Aorta (tissue), 5 donors: Measurements from ENCODE around the gene SNAPIN. TPM values are rescaled to one million over a fixed set of nuclear protein-coding genes. Genes with fewer than 3 reads are reported as not detected.
A peak's percentile ranks its signal among the peaks of the same experiment; 100 is the strongest.

Source experiments
- ATAC-seq: fragments of 200-7000 bp; cut with Tn5 transposase; one replicate; pipeline ENCODE4 v1.9.1; 2022; ENCODE audit warnings: moderate library complexity; ENCODE audit not compliant: low FRiP score
- DNase-seq, 2 donors: peaks; one replicate each; pipeline ENCODE4 v3.0.0-alpha.2; 2020
- H3K27ac ChIP-seq, 2 donors: one replicate each; pipeline ENCODE4 v1.5.1; 2013; ENCODE audit warnings: low read length in 2 of 2, mild to moderate bottlenecking in 2 of 2, moderate library complexity in 2 of 2, control low read depth in 1 of 2, inconsistent platforms in 1 of 2, low read depth in 1 of 2
- H3K27me3 ChIP-seq, 2 donors: one replicate each; pipeline ENCODE4 v1.6.1; 2013; ENCODE audit warnings: control low read depth in 1 of 2, low read length in 1 of 2, mild to moderate bottlenecking in 1 of 2, moderate library complexity in 1 of 2; ENCODE audit not compliant: insufficient read depth in 2 of 2, control insufficient read depth in 1 of 2
- H3K36me3 ChIP-seq, 2 donors: one replicate each; pipeline ENCODE4 v1.6.1; 2013; ENCODE audit warnings: control low read depth in 1 of 2, low read length in 1 of 2, mild to moderate bottlenecking in 1 of 2; ENCODE audit not compliant: insufficient read depth in 2 of 2, control insufficient read depth in 1 of 2
- H3K4me1 ChIP-seq, 2 donors: one replicate each; pipeline ENCODE4 v1.6.1; 2013; ENCODE audit warnings: low read length in 2 of 2, control low read depth in 1 of 2, mild to moderate bottlenecking in 1 of 2, moderate library complexity in 1 of 2; ENCODE audit not compliant: insufficient read depth in 2 of 2, control insufficient read depth in 1 of 2
- H3K4me3 ChIP-seq, 2 donors: one replicate each; pipeline ENCODE4 v1.5.1; 2013; ENCODE audit warnings: low read length in 2 of 2, control low read depth in 1 of 2, mild to moderate bottlenecking in 1 of 2
- H3K9me3 ChIP-seq: one replicate; pipeline ENCODE4 v1.6.1; 2013; ENCODE audit warnings: mild to moderate bottlenecking, low read length; ENCODE audit not compliant: control insufficient read depth
- WGBS, 2 donors: extraction: QIAGEN DNeasy Blood & Tissue Kit; methylation state at CpG; one replicate each; pipeline ENCODE4 v1.1.7; 2013; 5-methylcytosine and 5-hydroxymethylcytosine counted together
- intact Hi-C, 2 donors: fragments of 100-400 bp; cut with DNase I; formaldehyde crosslinking; loops; one replicate each; pipeline versions ENCODE4 v1.14.2 to v1.15.0; 2022
- polyA plus RNA-seq, 2 donors: library from polyadenylated mRNA; stranded (reverse); fragments of 200-250 nt; gene quantifications; one replicate each; pipeline ENCODE4 v1.2.3, GENCODE V29; 2013
- total RNA-seq, 2 donors: library from RNA; stranded (reverse); fragmentation: NEBNext Ultra II Directional; extraction: Animal tissue kit (Norgen Biotek cat#: 25700); gene quantifications; one replicate each; pipeline ENCODE4 v1.2.1, GENCODE V29; 2021
- donor health status: healthy with polysubstance abuse.
- donor health status: Bipolar disorder and iron deficiency.
- donor health status: DM: no; HTN: no; CAD: no.
- donor health status: DM: no; HTN: no; CAD: no.
- donor health status: DM: yes; HTN: yes; CAD: no.

Gene SNAPIN
- total and polyA plus RNA-seq, 4 donors, result 30.4 to 55.6 (median 44.0) TPM

DNA sequence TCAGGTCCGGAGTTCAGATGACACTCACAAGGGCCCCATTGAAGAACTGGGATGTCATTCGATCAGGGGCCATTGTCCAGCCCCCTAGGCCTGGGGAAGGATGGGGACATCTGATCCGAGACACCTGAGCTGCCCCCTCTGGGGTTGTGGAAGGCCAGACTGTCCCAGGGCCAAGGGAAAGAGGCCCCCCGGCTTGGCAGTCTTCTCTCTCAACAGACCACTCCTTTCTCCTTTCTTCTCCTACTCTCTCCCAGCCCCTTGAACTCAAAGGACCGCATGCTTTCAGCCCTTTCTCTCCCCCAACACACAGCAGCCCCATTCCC, 29.2 kb upstream of the SNAPIN start:
- no peak for ATAC-seq
- Histone ChIP-seq H3K36me3 (no peaks in the 10 kb centered on the region), H3K4me1 (no peaks in the 10 kb centered on the region), H3K9me3 (no peaks in the 10 kb centered on the region), H3K27ac (no peak overlapping the region), H3K27me3 (no peaks in the 10 kb centered on the region), H3K4me3 (no peak overlapping the region)
- peak in 1 of 2 donors; percentile 41 for DNase-seq
- WGBS, 2 donors, result 68 to 81% methylated on average over 5 of the region's 5 CpGs
- intact Hi-C loops, result loop anchor here in 1 of 2 donors (5.0 kb wide), 1 partner anchor 122 kb away; no protein-coding TSS in a partner anchor

DNA sequence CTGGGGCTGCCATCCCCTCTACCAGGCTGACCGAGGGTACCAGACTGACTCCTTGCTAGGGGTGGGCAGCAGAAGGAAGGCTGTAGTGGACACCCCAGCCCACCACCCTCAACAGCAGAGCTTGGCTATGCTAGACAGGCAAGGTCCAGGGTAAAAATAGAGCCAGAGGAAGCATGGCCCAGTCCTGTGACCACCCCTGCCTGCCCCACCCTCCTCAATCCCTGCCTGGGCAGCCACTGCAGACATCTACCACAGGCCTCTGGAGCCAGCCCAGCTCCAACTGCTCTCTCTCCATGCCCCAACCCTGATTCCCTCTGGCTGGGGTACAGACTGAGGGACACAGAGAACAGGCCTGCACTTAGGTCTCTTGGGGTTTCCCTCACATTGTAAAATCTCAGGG, 28.5 kb upstream of the SNAPIN start:
- ATAC-seq, result no peak
- H3K4me1 ChIP-seq, result no peaks in the 10 kb centered on the region
- H3K9me3 ChIP-seq, result no peaks in the 10 kb centered on the region
- no peaks in the 10 kb centered on the region for H3K27me3 ChIP-seq
- peak; percentile 60 to 65 for DNase-seq
- peak overlapping the region in 1 of 2 donors; percentile 6 for H3K27ac ChIP-seq
- WGBS, 2 donors, result 71 to 73% methylated on average over 1 of the region's 1 CpG
- H3K36me3 ChIP-seq, result no peaks in the 10 kb centered on the region
- no peak overlapping the region for H3K4me3 ChIP-seq
- intact Hi-C loops, result loop anchor here in 1 of 2 donors (5.0 kb wide), 1 partner anchor 123 kb away; no protein-coding TSS in a partner anchor

DNA sequence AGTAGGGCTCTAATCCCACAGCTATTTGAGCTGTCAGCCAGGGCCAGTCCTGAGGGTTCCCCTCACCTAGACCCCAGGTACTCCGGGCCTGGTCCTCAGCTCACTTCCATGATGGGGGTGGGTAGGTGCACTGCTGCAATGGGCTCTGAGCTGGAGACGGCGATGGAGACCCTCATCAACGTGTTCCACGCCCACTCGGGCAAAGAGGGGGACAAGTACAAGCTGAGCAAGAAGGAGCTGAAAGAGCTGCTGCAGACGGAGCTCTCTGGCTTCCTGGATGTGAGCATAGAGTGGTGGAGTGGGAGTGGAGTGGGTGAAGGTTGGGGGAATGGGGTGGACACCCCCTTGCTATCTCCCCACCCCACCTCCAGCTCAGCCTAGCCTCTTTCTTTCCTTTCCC, 28.1 kb upstream of the SNAPIN start:
- no peak overlapping the region for H3K4me3 ChIP-seq
- intact Hi-C loops, result no loop called here
- no peaks in the 10 kb centered on the region for H3K27me3 ChIP-seq
- no peaks in the 10 kb centered on the region for H3K9me3 ChIP-seq
- no peaks in the 10 kb centered on the region for H3K36me3 ChIP-seq
- DNase-seq (peak in 1 of 2 donors; percentile 70), ATAC-seq (no peak)
- WGBS, 2 donors, result 73 to 77% methylated on average over 7 of the region's 7 CpGs
- no peaks in the 10 kb centered on the region for H3K4me1 ChIP-seq
- H3K27ac ChIP-seq, result no peak overlapping the region

DNA sequence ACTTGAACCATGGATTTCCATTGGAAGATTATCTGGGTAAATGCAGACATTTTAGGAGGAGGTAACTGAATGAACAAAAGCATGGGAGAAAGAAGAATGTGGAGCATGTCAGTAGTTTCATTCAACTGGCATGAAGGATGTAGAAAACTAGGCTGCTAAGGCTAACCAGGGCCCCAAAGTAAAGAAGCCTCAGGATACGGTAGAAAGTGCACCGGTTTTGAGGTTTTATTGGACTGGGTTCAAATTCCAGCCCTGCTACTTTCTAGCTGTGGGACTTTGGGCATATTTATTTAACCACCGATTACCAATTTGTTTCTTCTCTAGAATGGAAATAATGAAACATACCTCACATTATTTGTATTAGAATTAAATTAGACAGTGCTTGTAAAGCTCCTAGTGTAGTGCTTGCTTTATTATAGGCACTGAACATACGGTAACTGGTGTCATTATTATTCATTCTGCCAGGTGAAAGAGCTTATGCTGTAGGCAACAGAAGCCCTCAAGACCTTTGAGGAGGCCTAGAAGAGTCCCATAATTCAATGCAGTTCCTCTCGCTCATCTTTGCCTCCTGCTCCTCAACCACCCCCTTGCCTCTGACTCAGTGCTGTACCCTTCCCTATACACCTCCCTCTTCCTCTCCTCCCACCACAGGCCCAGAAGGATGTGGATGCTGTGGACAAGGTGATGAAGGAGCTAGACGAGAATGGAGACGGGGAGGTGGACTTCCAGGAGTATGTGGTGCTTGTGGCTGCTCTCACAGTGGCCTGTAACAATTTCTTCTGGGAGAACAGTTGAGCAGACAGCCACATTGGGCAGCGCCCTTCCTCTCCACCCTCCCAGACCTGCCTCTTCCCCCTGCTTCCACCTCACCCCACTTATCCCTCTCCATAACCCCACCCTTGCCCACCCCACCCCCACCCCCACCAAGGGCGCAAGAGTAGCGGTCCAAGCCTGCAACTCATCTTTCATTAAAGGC, 27.2 kb upstream of the SNAPIN start:
- Histone ChIP-seq H3K9me3 (no peaks in the 10 kb centered on the region), H3K27ac (no peak overlapping the region), H3K4me3 (no peak overlapping the region), H3K27me3 (no peaks in the 10 kb centered on the region), H3K4me1 (no peaks in the 10 kb centered on the region), H3K36me3 (no peaks in the 10 kb centered on the region)
- no peak for DNase-seq
- 59 to 67% methylated on average over 10 of the region's 10 CpGs for WGBS, 2 donors
- ATAC-seq, result no peak
- intact Hi-C loops, result no loop called here

DNA sequence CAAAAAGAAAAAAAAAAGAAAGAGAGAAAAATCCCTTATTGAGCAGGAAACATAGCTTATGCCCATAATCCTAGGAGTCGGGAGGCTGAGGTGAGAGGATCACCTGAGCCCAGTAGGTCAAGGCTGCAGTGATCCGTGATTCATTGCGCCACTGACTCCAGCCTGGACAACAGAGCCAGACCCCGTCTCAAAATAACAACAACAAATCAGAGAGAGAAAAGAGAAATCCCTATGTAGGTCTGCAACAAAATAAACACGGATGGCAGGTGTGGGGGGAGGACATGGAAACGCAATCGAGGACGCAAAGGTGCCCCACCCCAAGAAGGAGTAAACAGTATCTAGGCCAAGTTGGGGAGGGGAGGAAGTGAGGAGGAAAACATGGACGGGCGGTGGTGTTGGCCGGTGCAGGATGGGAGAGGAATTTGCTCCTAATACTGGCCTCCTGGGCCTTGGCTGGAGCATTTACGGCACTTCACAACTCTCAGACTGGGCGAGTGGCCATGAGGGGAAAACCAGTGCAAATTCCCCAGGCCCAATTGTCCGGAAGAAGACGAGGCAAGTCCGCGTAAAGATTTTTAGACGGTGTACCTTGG, 25.2 kb upstream of the SNAPIN start:
- peak; percentile 52 for ATAC-seq
- Histone ChIP-seq H3K27me3 (no peaks in the 10 kb centered on the region), H3K4me1 (no peaks in the 10 kb centered on the region), H3K36me3 (peaks cover 2 to 6% of the 10 kb centered on the region in 2 donors), H3K9me3 (no peaks in the 10 kb centered on the region), H3K27ac (peak overlapping the region in 1 of 2 donors; percentile 69), H3K4me3 (no peak overlapping the region)
- intact Hi-C loops, result no loop called here
- DNase-seq, result no peak
- WGBS, 2 donors, result 53 to 56% methylated on average over 18 of the region's 18 CpGs

DNA sequence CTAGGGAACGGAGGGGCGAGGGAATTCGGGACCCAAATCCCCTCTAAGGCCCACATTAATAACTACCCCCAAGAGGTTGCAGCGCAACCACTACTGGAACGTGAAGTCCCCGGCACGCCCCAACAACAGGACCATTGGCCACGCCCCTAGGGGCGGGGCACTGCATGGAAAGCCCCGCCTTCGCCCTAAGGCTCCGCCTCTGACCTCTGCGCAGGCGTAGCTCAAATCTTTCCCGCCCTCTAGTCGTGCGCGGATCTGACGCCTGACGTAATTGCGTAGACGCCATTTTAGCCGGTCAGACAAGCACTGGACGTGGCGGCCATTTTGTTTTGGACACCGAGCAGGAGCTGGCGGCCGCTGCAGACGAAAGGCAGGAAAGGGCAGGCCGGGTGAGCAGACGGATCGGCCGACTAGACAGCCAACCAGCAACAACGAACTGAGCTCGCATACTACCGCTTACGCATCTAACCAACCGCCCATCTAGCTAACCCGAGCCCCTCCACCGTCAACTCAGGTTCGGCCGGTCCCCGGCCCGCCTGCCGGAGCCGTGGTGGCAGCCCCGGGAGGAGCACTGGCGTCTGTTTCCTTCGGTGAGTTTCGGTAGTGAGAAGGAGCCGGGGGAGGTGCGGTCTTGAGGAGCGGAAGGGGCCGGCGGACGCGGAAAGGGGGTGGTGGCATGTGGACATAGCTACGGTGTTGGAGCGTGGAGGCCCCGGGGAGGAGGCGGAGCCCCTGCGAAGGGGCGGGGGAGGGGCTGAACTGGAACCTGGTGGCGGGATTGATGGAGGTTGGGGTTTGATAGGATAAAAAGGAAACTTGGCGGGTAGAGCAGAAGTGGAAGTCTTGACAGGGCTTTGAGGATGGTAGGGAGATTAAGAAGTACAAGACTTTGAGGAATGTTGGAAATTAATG, 24.5 kb upstream of the SNAPIN start, which contains the start of gene CHTOP:
Gene CHTOP, plus strand, starts transcription at position 313 of the 912 bp plus-strand sequence. CDS start 2,523 bp downstream, outside the sequence.
- peak within 1 kb of the TSS; percentile 71 to 97 for H3K27ac ChIP-seq
- intact Hi-C loops, result no loop called here
- DNase-seq (peak; percentile 98), ATAC-seq (peak; percentile 98)
- no peaks in the 10 kb centered on the region for H3K4me1 ChIP-seq
- no peaks in the 10 kb centered on the region for H3K27me3 ChIP-seq
- peaks cover 2 to 6% of the 10 kb centered on the region in 2 donors for H3K36me3 ChIP-seq
- WGBS, 2 donors, result 3% methylated on average over 65 of the region's 65 CpGs
- H3K9me3 ChIP-seq, result no peaks in the 10 kb centered on the region
- peak within 1 kb of the TSS; percentile 55 to 56 for H3K4me3 ChIP-seq

DNA sequence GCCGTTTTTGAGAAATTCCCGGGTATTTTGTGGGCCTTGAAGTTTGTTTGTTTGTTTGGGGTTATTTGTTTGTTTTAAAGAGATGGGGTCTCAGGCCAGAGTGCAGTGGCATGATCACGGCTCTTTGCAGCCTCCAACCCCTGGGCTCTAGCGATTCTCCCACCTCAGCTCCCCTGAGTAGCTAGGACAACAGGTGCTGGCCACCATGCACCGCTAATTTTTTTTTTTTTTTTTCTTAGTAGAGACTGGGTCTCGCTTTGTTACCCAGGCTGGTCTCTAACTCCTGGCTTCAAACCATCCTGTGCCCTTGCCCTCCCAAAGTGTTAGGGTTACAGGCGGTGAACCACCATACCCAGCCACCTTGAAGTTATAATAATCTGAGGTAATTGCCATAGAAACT, 22.6 kb upstream of the SNAPIN start:
- no peaks in the 10 kb centered on the region for H3K4me1 ChIP-seq
- H3K27ac ChIP-seq, result no peak overlapping the region
- DNase-seq (peak in 1 of 2 donors; percentile 36), ATAC-seq (no peak)
- H3K36me3 ChIP-seq, result peaks cover 6 to 9% of the 10 kb centered on the region in 2 donors
- intact Hi-C loops, result no loop called here
- WGBS, 2 donors, result 92 to 94% methylated on average over 7 of the region's 7 CpGs
- no peaks in the 10 kb centered on the region for H3K9me3 ChIP-seq
- H3K4me3 ChIP-seq, result no peak overlapping the region
- no peaks in the 10 kb centered on the region for H3K27me3 ChIP-seq

DNA sequence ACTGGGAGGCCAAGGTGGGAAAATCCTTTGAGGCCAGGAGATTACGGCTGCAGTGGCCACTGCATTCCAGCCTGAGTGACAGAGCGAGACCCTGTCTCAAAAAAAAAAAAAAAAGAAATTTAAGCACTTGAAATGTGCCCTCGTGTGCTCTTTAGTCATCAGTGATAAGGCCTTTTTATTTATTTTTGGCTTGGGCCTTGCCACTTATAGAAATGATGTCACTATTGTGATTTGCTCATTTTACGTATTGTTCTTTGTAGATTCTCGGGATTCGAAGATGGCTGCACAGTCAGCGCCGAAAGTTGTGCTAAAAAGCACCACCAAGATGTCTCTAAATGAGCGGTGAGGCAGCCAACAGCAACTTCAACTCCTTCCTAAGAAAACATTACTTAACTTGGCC, 22.2 kb upstream of the SNAPIN start:
- intact Hi-C loops, result no loop called here
- WGBS, 2 donors, result 28 to 33% methylated on average over 9 of the region's 9 CpGs
- Histone ChIP-seq H3K27ac (no peak overlapping the region), H3K36me3 (peaks cover 6 to 9% of the 10 kb centered on the region in 2 donors), H3K4me3 (no peak overlapping the region), H3K9me3 (no peaks in the 10 kb centered on the region), H3K4me1 (no peaks in the 10 kb centered on the region), H3K27me3 (no peaks in the 10 kb centered on the region)
- peak in 1 of 2 donors; percentile 37 for DNase-seq
- no peak for ATAC-seq
